ENCODE data around the gene NCAPD2.

- TF ChIP-seq POLR2AphosphoS5 (IDR thresholded peaks at IDR 0.05) (no peak), CTCF (IDR thresholded peaks at IDR 0.05) (no peak)
Observed at GRCh38 chr12:6541371-6542165, 47.7 kb downstream of the NCAPD2 start.
